Neural cell (in vitro differentiated cells): ENCODE data around the gene CCDC107. TPM values are rescaled to one million over a fixed set of nuclear protein-coding genes. Genes with fewer than 3 reads are reported as not detected.

Experiments
- H2AFZ ChIP-seq: fragments of 200-600, 300-800 bp; sonication (generic), shearing (Covaris generic); 2 replicates; pipeline ENCODE4 v1.6.0; 2014; ENCODE audit warnings: low read depth, mild to moderate bottlenecking, antibody characterized with exemption, low read length, moderate library complexity
- H3F3A ChIP-seq: fragments of 200-600 bp; shearing (Covaris generic); 2 replicates; pipeline ENCODE4 v1.6.1; 2016; ENCODE audit warnings: mild to moderate bottlenecking, moderate library complexity, mixed read lengths, antibody characterized with exemption, low read length; ENCODE audit not compliant: insufficient read depth, poor library complexity, severe bottlenecking
- H3K27ac ChIP-seq: fragments of 200-600, 300-800 bp; sonication (generic), shearing (Covaris generic); 2 replicates; pipeline ENCODE4 v1.5.1; 2014; ENCODE audit warnings: mild to moderate bottlenecking, low read length, moderate library complexity
- H3K27me3 ChIP-seq: fragments of 300-800, 200-600 bp; sonication (generic), shearing (Covaris generic); 2 replicates; pipeline ENCODE4 v1.6.0; 2014; ENCODE audit warnings: mild to moderate bottlenecking, low read depth, low read length, moderate library complexity; ENCODE audit not compliant: insufficient read depth
- H3K36me3 ChIP-seq: fragments of 300-800, 200-600 bp; sonication (generic), shearing (Covaris generic); 2 replicates; pipeline ENCODE4 v1.5.1; 2014; ENCODE audit warnings: mild to moderate bottlenecking, antibody characterized with exemption, low read length, moderate library complexity; ENCODE audit not compliant: insufficient read depth
- H3K4me2 ChIP-seq: fragments of 300-800, 200-600 bp; sonication (generic), shearing (Covaris generic); 2 replicates; pipeline ENCODE4 v1.6.0; 2014; ENCODE audit warnings: mild to moderate bottlenecking, low read length
- H3K4me3 ChIP-seq: fragments of 300-800, 200-600 bp; sonication (generic), shearing (Covaris generic); 2 replicates; pipeline ENCODE4 v1.5.1; 2014; ENCODE audit warnings: mild to moderate bottlenecking, low read length, moderate library complexity
- H3K79me2 ChIP-seq: fragments of 200-600 bp; shearing (Covaris generic); replicated peaks from 2 replicates; pipeline ENCODE4 v1.6.0; 2014; ENCODE audit warnings: mild to moderate bottlenecking, low read length, moderate library complexity; ENCODE audit not compliant: insufficient read depth
- H3K9ac ChIP-seq: fragments of 300-800, 200-600 bp; sonication (generic), shearing (Covaris generic); 2 replicates; pipeline ENCODE4 v1.6.1; 2016; ENCODE audit warnings: mild to moderate bottlenecking, low read length, mixed read lengths
- H3K9me2 ChIP-seq: fragments of 200-600 bp; shearing (Covaris generic); 2 replicates; pipeline ENCODE4 v1.6.1; 2016; ENCODE audit warnings: mild to moderate bottlenecking, low read length, mixed read lengths; ENCODE audit not compliant: insufficient read depth
- H3K9me3 ChIP-seq: fragments of 200-600, 300-800 bp; sonication (generic), shearing (Covaris generic); 2 replicates; pipeline ENCODE4 v1.6.1; 2016; ENCODE audit warnings: mild to moderate bottlenecking, mixed run types, low read length, moderate library complexity, mixed read lengths
- H4K20me1 ChIP-seq: fragments of 200-600 bp; shearing (Covaris generic); 2 replicates; pipeline ENCODE4 v1.6.1; 2016; ENCODE audit warnings: mild to moderate bottlenecking, mixed run types; ENCODE audit not compliant: insufficient read depth
- EP300 ChIP-seq: fragments of 450-650 bp; conservative IDR thresholded peaks from 2 replicates; pipeline ENCODE4 v1.6.1; 2014; ENCODE audit warnings: antibody characterized with exemption, mild to moderate bottlenecking, moderate library complexity; ENCODE audit not compliant: poor library complexity, severe bottlenecking
- EZH2 ChIP-seq: fragments of 200-600, 300-800 bp; shearing (Covaris generic), sonication (generic); IDR thresholded peaks from 2 replicates; pipeline ENCODE4 v1.6.1; 2014; ENCODE audit warnings: antibody characterized with exemption, low read length, borderline replicate concordance, mild to moderate bottlenecking; ENCODE audit not compliant: insufficient read depth, poor library complexity, severe bottlenecking
- MXI1 ChIP-seq: fragments of 450-650 bp; conservative IDR thresholded peaks from 2 replicates; pipeline ENCODE4 v1.6.1; 2014; ENCODE audit warnings: antibody characterized with exemption, mild to moderate bottlenecking; ENCODE audit not compliant: poor library complexity, severe bottlenecking
- POLR2AphosphoS5 ChIP-seq: IDR thresholded peaks from 2 replicates; pipeline ENCODE4 v1.6.1; 2012
- RAD21 ChIP-seq: fragments of 450-650 bp; conservative IDR thresholded peaks from 2 replicates; pipeline ENCODE4 v1.6.1; 2014; ENCODE audit warnings: antibody characterized with exemption, mild to moderate bottlenecking, moderate library complexity
- SMC3 ChIP-seq: fragments of 450-650 bp; conservative IDR thresholded peaks from 2 replicates; pipeline ENCODE4 v1.6.1; 2014; ENCODE audit warnings: antibody characterized with exemption, mild to moderate bottlenecking, moderate library complexity; ENCODE audit not compliant: poor library complexity
- TAF1 ChIP-seq: IDR thresholded peaks from 2 replicates; pipeline ENCODE4 v1.6.1; 2012; ENCODE audit warnings: low read depth
- polyA plus RNA-seq: library from polyadenylated mRNA; depleted of rRNA; stranded (reverse); fragments of >200 nt; gene quantifications from 2 replicates; pipeline ENCODE4 v1.2.3, GENCODE V29; 2014
- TF ChIP-seq, protein P1 (sequence below): IDR thresholded peaks from 2 replicates; pipeline ENCODE4 v1.6.1; 2012; ENCODE audit warnings: borderline replicate concordance
- TF ChIP-seq, protein P2 (sequence below): fragments of 450-650 bp; IDR thresholded peaks from 2 replicates; pipeline ENCODE4 v1.5.1; 2014; ENCODE audit warnings: antibody characterized with exemption, mild to moderate bottlenecking, moderate library complexity; ENCODE audit not compliant: poor library complexity, severe bottlenecking

Gene CCDC107
- polyA plus RNA-seq, 1 donor from 2014 or later, result 41.4 TPM

GRCh38 chr9:35691334-35691650 lies 33.2 kb downstream of the CCDC107 start:
- no peaks in the 10 kb centered on the region for H3K9me3 ChIP-seq
- H3K4me2 ChIP-seq, result no peak overlapping the region
- no peaks in the 10 kb centered on the region for H3F3A ChIP-seq
- no peak overlapping the region for H2AFZ ChIP-seq
- H3K79me2 ChIP-seq, result no peaks in the 10 kb centered on the region
- TF ChIP-seq, protein P1, sequence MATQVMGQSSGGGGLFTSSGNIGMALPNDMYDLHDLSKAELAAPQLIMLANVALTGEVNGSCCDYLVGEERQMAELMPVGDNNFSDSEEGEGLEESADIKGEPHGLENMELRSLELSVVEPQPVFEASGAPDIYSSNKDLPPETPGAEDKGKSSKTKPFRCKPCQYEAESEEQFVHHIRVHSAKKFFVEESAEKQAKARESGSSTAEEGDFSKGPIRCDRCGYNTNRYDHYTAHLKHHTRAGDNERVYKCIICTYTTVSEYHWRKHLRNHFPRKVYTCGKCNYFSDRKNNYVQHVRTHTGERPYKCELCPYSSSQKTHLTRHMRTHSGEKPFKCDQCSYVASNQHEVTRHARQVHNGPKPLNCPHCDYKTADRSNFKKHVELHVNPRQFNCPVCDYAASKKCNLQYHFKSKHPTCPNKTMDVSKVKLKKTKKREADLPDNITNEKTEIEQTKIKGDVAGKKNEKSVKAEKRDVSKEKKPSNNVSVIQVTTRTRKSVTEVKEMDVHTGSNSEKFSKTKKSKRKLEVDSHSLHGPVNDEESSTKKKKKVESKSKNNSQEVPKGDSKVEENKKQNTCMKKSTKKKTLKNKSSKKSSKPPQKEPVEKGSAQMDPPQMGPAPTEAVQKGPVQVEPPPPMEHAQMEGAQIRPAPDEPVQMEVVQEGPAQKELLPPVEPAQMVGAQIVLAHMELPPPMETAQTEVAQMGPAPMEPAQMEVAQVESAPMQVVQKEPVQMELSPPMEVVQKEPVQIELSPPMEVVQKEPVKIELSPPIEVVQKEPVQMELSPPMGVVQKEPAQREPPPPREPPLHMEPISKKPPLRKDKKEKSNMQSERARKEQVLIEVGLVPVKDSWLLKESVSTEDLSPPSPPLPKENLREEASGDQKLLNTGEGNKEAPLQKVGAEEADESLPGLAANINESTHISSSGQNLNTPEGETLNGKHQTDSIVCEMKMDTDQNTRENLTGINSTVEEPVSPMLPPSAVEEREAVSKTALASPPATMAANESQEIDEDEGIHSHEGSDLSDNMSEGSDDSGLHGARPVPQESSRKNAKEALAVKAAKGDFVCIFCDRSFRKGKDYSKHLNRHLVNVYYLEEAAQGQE, result no peak
- TF ChIP-seq POLR2AphosphoS5, result no peak
- TF ChIP-seq, protein P2, sequence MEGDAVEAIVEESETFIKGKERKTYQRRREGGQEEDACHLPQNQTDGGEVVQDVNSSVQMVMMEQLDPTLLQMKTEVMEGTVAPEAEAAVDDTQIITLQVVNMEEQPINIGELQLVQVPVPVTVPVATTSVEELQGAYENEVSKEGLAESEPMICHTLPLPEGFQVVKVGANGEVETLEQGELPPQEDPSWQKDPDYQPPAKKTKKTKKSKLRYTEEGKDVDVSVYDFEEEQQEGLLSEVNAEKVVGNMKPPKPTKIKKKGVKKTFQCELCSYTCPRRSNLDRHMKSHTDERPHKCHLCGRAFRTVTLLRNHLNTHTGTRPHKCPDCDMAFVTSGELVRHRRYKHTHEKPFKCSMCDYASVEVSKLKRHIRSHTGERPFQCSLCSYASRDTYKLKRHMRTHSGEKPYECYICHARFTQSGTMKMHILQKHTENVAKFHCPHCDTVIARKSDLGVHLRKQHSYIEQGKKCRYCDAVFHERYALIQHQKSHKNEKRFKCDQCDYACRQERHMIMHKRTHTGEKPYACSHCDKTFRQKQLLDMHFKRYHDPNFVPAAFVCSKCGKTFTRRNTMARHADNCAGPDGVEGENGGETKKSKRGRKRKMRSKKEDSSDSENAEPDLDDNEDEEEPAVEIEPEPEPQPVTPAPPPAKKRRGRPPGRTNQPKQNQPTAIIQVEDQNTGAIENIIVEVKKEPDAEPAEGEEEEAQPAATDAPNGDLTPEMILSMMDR, result no peak
- no peak for TF ChIP-seq TAF1
- TF ChIP-seq SMC3, result no peak
- TF ChIP-seq EZH2, result no peak
- no peak for TF ChIP-seq RAD21
- TF ChIP-seq EP300, result no peak
- TF ChIP-seq MXI1, result no peak
- no peak overlapping the region for H3K4me3 ChIP-seq
- H3K27ac ChIP-seq, result no peak overlapping the region
- H3K27me3 ChIP-seq, result peaks cover 27% of the 10 kb centered on the region
- H4K20me1 ChIP-seq, result no peaks in the 10 kb centered on the region
- H3K36me3 ChIP-seq, result no peaks in the 10 kb centered on the region
- H3K9ac ChIP-seq, result peak overlapping the region; percentile 26
- no peaks in the 10 kb centered on the region for H3K9me2 ChIP-seq

GRCh38 chr9:35691757-35692301 lies 33.7 kb downstream of the CCDC107 start:
- Histone ChIP-seq H3K36me3 (no peaks in the 10 kb centered on the region), H3K79me2 (no peaks in the 10 kb centered on the region), H3K4me3 (no peak overlapping the region), H3K9me3 (no peaks in the 10 kb centered on the region), H4K20me1 (no peaks in the 10 kb centered on the region), H2AFZ (no peak overlapping the region), H3K4me2 (no peak overlapping the region), H3K9me2 (no peaks in the 10 kb centered on the region), H3K9ac (no peak overlapping the region), H3K27me3 (peaks cover 27% of the 10 kb centered on the region), H3F3A (no peaks in the 10 kb centered on the region), H3K27ac (no peak overlapping the region)
- no peak for TF ChIP-seq EZH2
- no peak for TF ChIP-seq POLR2AphosphoS5
- TF ChIP-seq RAD21, result no peak
- TF ChIP-seq MXI1, result no peak
- TF ChIP-seq SMC3, result no peak
- TF ChIP-seq TAF1, result no peak
- TF ChIP-seq, protein P1, result no peak
- TF ChIP-seq, protein P2, result no peak
